ENCODE data around the gene LRMDA. TPM values are rescaled to one million over a fixed set of nuclear protein-coding genes. Genes with fewer than 3 reads are reported as not detected.
"Not testable (repeated sequence)": the region's sequence is repeated elsewhere in the genome, so short reads cannot be mapped to it uniquely, and the experiment has no call there.

Gene LRMDA
- total RNA-seq, 1 donor from 2014 or later: 4.5 TPM

DNA sequence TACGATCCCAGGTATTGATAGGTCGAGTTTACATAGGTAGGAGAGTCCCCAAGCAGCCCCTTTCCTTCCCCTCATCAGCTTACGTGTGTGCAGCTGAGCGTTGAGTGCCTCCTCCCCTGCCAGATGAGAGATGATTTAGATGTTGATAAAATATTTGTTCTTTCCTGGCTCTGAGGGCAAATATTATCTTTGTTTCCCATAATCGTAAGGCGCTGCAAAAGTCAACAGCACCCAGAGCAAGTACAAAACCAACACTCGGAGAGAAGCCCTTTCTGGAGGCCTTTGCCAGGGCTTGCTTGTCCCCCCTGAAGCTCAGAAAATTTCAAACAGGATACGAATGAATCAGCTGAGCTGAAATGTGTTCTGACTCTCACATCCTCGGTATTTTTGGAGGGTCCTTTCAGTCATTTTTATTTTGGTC, 683.2 kb downstream of the LRMDA start:
- DNase-seq (ENCODE audit: low spot score in 2 of 2) (no peak), FAIRE-seq (no peak)

DNA sequence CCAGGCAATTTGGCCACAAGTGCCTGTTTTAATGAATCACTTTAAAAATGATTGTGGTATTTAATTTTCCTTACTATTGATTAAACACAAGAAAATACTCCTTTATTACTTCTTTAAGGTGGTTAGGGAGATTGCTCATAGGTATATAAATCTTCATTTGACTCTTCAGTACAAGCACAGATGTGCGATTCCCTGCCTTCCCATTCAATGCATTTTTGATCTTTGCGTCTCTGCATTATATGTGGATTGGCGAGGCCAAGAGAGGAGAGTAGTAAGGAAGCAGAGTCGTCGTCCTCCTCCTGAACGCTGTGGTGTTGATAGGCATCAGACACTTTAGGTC, 683.7 kb downstream of the LRMDA start:
- FAIRE-seq (no peak), DNase-seq (ENCODE audit: low spot score in 2 of 2) (no peak)

DNA sequence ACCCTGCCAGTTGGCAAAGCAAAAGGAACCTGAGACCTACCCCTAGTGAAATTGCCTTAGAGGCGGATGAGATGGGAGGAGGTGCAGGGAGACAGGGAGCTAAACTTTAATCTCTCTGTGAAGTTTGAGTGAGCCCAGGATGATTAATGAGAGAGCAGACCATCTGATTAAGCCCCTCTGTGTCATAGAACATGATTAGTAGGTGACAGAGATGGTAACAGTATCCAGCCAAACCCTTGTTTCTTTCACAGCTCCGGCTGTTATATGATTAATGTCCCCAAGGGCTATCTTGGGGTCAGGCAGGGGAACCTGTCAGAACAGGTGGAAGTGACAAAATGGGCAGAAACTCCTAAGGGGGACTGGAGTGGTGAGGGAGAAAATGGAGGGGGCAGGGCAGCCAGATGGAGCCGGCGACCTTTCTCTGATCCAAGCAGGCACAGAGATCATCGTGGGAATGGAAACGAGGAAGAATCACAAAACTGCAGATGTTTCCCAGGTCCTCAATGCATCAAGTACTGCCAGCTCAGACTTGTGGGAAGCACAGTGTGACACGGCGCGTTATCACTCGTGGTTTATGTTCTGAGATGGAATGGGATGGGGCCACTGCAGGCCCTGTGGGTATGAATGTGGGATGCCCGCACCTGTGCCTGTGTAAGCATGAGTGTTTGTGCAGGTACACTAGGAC, 684.2 kb downstream of the LRMDA start:
- DNase-seq (ENCODE audit: low spot score in 2 of 2): no peak
- FAIRE-seq: no peak

DNA sequence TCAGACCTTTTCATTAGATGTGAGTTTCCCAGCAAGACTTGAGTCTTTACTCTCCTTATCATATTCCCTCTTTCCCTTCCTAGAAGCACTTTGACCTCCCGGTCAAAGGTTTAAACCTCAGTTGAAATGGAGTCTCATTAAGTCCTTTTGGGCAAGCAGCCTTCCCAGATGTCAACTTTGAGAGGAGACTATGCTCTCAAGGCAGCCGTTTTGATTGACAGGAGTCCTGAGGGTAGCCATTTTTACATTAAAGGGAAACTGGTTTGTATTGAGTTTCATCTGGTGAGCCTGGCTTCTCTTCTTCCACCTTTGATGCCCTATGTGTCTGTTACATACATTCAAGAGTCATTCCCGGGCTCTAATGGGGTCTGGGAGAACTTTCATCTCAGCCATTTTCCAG, 685.1 kb downstream of the LRMDA start:
- no peak for DNase-seq (ENCODE audit: low spot score in 2 of 2)
- FAIRE-seq: no peak

DNA sequence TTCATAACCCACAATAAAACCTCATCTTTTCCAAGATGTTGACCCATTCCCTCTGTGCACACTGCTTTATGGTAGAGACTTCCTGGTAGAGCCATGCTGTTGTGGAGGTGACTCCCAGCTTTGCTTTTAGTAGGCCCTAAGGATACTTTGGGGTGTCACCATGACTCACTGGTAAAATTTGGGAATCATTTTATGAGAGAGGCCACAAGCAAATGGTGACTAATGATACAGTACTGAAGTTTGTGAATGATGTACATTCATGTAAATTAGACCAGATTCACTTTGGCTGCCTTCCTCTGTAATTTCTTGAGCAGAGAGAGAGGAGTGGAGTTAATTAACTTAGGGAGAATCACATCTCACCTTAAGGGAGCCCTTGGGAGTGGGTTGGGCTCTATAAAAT, 686.5 kb downstream of the LRMDA start:
- FAIRE-seq: no peak
- DNase-seq (ENCODE audit: low spot score in 2 of 2): no peak

DNA sequence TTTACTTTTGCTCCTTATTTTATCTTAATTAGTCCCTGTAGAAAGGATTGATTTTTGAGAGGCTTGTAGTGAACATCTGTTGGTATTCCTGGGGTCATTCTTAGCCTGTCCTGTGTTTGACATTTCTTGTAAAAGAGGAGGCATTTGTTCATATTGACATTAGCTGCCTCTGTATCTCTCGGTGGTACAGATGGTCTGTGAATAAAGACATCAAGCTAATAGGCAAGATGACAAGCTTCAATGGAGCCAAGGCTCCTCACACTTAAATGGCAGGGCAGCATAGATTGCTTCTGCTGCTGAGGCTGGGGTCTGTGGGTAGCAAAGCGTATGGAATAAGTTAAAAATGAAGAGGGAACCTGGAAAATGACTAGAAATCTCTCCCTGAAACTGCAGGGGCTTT, 687.6 kb downstream of the LRMDA start:
- FAIRE-seq (no peak), DNase-seq (ENCODE audit: low spot score in 2 of 2) (no peak)

DNA sequence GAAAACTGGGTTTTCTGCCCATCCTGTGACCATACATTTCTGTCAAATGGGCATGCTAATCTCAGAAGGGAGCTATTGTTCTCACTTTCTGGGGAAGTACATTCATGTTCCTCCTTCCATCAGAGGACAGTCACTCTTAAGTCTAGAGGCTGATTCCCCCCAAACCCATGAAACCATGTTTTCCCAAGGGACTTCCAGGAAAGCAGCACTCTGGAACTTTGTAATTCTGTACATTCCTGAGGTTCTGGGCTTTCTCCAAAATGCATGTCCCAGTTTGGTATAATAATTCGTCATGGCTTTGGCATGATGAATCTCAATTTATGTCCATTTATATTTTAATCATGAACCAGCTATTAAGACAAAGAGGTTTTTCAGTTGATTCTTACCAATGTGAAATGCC, 688.1 kb downstream of the LRMDA start:
- DNase-seq (ENCODE audit: low spot score in 2 of 2) (no peak), FAIRE-seq (no peak)

DNA sequence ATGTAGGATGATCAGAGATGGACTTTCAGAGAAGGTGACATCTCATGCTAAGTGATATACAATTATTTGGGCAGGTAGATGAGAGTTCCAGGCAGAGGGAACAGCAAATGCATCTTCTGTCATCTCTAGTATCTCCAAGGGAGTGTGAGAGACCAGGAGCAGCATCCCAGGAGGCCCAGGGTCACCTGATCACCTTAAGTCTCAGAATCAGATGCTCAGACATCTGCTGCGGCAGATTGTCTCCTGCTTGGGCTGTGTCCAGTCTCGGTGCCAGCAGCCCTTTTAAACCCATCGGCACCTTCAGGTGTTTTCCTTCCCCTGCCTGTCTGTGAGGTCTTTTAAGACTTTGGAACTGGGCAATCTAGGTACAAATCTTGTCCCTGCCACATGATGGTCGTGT, 690.6 kb downstream of the LRMDA start:
- FAIRE-seq: no peak
- DNase-seq (ENCODE audit: low spot score in 2 of 2): no peak

DNA sequence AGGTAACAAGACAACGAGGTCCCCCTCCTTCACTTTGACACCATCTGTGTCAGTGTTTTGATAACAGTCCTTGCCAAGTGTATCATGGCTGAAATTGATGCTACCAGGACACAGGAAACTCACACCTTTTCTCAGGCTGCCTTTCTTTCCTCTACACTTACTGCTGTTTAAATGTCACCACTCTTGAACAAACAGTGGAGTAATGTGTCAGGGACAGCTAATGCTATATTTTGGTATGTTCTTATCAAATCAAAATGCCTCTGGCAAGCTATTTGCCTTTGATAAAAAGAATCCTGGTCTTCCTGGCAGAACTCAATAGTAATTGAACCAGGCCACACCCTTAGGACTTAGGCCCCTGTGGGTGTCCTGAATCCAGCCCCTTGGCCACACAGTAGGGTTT, 692.9 kb downstream of the LRMDA start:
- FAIRE-seq: no peak
- no peak for DNase-seq (ENCODE audit: low spot score in 2 of 2)

DNA sequence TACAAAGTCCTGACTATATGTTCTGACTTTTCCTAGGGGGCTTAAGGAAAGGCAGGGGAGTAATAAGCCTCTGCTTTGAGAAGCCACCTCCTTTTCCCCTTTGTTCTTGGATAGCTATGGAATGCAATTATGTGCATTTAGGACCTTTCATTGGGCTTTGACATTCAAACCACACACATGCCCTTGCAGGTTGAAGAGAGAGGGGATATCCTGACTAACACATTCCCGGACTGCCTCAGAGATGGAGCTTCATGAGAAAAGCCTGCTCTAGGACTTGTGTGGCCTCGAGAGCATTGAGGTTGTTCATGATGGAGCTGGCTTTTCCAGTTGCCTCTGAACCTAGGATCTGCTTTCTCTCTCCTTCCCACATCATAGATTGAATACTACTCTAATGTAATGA, 694.5 kb downstream of the LRMDA start:
- no peak for FAIRE-seq

DNA sequence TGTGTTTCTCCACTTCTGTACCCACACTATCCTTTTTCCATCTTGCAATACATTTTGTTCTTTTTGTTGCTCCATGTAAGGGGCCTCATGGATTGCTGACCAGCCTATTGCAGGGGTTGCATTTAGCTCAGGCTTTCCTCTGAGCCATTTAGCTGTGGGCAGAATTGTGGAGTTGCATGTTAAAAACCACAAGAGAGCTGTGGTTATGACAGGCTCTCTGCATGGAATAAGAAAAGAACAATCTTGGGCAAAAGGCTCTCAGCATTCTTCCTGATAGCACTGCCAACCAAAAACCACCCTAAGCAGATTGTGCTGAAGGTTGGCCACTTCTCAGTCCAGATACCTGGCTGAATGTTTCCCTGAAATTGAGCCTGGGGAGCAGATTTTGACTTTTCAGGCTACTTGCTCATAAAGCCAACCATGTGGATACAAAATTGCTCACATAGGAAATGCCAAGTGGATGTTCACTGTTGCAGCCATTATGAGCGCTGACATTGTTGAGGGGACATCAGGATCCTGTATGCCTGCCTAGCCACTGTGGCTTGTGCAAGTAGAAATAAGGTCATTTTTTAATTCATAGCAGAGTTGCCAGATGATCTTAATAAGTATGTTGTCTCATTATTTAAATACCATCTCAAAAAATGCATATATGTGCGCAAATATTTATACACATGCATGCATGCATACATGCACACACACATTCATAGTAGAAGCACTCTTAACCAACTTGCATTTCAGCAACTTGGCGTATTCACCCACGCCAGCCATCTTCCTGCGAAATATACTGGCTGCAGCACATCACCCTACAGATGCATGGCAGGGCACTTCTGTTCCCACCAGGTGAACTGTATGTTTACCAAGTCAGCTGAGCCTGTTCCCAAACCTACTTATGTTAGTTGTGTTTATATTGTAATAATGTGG, 695.4 kb downstream of the LRMDA start:
- FAIRE-seq: no peak

More for the DNA sequence above, 694.5 kb downstream of the LRMDA start:
- no peak for DNase-seq (ENCODE audit: low spot score in 2 of 2)

DNA sequence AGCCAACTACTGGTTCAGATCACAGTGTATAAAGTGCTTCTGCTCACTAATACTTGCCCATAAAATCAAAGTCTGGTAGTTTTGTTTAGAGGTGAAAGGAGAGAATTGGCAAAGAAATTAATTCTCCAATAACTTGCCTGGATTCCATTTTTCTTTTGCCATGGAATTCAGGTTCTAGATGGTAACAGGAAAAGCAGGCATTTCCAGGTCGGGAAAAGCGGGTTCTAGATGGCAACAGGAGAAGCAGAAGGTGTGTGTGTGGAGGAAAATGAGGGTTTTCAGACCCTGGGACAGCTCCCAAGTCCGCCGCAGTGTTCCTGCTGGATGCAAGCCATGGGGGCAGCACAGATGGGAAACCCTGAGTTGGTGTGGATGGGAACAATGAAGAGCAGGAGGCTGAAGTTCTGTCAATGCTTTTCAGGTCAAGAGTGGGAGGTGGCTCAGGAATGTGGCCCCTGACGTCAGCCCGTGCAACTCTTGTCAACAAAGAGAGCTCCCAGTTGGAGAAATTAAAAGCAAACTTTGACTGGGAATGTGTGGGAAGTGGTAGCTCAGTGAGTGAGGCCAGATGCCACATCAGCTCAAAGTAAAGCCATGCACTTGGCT, 696.7 kb downstream of the LRMDA start:
- DNase-seq (ENCODE audit: low spot score in 2 of 2): no peak
- no peak for FAIRE-seq

More for the DNA sequence above, 695.4 kb downstream of the LRMDA start:
- DNase-seq (ENCODE audit: low spot score in 2 of 2): no peak

DNA sequence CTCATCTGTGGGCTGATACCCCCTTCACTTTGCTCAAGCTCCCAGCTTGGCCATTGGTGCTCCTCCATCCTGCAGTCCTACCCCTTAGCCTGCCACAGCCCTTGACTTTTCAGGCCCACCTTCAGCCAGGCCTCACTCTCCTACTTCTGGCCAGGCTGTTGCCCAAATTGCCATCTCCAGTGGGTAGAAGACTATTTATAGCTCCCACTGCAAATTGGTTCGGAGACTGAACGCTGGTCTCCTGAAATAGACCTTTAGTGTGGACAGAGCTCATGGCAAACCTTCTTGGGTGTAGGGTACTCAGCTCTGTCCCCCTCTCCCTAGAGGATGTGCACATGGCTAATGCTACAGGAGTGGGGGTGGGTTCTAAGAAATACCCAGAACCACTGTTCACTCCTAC, 697.8 kb downstream of the LRMDA start:
- DNase-seq (ENCODE audit: low spot score in 2 of 2) (no peak), FAIRE-seq (no peak)

DNA sequence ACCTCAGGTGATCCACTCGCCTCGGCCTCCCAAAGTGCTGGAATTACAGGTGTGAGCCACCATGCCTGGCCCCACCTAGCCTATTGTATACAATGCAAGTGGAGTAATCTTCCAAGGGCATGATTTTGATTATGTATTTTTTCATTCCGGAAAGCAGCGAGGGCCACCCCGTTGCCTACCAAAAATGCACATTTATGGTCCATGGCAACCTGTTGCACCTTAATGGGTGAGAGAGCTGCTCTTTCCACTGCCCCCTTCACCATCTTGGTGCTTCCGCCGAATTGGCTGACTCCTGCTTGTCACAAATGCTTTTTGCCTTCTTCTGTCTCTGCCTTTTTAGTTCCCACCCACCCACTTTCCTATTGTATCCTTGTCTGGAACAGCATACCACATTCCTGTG, 699.5 kb downstream of the LRMDA start:
- no peak for FAIRE-seq
- DNase-seq (ENCODE audit: low spot score in 2 of 2): no peak

DNA sequence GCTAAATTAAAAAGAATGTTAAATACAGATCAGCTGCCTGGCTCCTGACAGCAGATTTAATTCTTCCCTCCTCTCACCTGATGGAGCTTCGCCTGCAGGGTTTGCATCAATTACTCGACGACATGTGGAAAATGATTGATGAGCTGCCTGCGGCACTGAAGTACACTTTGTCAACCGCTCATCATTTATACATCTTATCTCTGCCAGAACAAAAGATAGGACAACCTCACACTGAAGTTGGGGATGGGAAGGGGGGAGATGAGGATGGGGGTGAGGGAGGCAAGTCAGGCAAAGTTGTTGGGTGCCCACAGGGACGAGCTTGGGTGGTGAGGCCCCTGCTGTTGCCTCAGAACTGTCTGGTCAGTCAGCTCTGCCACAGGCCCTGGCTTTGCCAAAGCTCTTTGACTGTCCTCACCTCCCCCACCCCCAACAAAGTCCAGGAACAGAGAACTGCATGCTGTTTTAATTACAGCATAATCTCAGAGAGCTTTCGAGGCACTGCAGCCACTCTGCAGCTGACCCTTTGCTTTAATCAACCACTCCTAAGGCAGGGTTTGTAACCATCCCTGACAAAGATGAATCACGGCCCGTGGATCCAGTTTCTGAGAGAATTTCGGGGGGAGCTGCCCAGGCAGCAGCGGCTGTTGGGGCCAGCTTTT, 702.3 kb downstream of the LRMDA start:
- FAIRE-seq: no peak
- DNase-seq (ENCODE audit: low spot score in 2 of 2): no peak

DNA sequence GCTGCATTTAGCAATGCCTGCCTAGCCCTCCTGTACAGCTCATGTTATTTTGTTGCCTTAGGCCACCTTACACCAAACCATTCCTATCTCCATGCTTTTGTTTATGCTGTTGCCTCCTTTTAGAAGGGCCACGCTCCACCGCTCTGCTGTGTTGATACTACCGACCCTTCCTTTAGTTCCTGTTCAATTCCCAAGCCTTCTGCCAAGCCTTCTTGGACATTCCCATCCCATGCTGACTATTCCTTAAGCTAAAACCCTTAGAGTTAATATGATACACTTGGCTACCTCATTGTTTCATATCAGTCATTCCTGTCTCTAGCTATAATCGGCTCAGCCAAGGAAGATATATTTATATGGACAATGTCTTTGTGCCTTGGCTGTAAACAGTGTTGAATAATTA, 705.5 kb downstream of the LRMDA start:
- no peak for DNase-seq (ENCODE audit: low spot score in 2 of 2)
- FAIRE-seq: no peak

DNA sequence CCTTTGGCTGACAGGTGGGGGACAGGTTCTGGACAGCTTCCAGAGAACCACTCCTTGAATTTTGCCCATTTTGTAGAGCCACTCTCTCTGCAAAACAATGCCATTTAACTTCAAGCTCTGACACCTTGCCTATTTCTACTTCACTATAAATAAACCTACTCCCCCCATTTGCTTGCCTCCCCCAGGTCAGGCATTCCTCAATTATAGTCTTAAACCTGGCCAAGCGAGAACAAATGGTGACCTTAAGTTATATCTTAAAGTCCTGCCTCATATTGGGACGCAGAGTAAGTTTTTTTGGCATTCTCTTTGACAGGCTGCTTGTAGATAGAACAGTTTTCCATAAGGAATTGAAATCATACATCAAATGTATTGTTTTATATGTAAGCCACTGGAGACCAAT, 706.9 kb downstream of the LRMDA start:
- no peak for FAIRE-seq

DNA sequence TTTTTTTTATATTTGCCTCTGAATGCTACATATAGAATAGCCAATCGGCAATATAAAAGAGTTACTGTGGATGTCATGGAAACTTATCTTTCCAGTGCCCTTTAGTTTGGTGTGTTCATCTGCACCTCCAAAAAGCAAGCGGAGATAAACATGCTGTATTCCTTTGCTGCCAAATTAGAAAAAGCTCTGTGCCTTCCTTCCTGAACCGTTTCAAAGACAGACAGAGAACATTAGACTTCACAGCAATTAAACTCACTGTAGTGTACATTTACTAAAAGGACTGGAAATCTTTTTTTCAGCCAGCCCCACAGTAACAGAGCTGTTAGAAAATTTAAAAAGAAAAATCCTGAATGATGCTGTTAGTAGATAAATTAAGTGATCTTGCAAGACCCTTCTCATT, 707.5 kb downstream of the LRMDA start:
- DNase-seq (ENCODE audit: low spot score in 2 of 2) (no peak), FAIRE-seq (no peak)

More for the DNA sequence above, 706.9 kb downstream of the LRMDA start:
- no peak for DNase-seq (ENCODE audit: low spot score in 2 of 2)

DNA sequence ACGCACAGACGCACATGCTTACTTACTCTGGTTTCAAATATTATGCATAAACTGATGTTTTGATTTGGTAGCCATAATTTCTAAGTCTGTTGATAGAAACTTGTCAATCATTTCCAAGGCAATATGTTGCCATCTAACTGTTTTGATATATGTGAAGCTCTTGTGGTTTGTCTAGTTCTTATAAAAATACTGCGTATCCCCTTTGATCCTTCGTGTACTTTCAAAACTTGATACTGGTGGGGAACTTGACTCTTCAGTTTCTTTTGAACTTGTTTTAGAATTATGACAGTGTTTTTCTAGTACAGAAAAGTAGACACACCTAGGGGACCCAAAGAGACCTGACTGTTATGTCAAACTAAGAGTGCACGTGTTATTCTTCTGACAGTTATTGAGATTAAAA, 708.0 kb downstream of the LRMDA start:
- FAIRE-seq (no peak), DNase-seq (ENCODE audit: low spot score in 2 of 2) (no peak)

DNA sequence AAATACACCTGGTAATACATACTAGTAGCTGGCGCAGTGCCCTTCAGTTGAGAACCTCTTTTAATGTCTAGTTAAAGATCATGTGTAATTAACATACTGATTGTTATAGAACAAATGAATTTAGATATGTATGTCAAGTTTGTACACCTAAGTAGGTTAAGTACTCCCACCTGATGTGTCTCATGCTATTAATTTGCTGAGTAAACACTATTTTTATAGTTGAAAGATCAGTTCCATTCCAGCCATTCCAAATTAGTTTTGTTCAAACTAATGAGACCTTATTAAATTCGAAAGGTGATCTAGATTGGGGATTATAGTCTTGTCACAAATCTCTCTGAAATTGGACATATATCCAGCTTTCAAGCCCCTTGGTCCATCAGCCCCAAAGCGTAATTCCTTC, 710.0 kb downstream of the LRMDA start:
- FAIRE-seq (no peak), DNase-seq (ENCODE audit: low spot score in 2 of 2) (no peak)

DNA sequence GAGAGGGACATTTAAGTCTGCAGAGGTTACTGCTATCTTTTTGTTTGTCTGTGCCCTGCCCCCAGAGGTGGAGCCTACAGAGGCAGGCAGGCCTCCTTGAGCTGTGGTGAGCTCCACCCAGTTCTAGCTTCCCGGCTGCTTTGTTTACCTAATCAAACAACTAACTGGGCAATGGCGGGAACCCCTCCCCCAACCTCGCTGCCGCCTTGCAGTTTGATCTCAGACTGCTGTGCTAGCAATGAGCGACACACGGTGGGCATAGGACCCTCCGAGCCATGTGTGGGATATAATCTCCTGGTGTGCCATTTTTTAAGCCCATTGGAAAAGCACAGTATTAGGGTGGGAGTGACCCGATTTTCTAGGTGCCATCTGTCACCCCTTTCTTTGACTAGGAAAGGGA, 716.8 kb downstream of the LRMDA start:
- not testable (repeated sequence) for FAIRE-seq; DNase-seq (ENCODE audit: low spot score in 2 of 2)
